Measurements from ENCODE around the gene SH2D4B.

GRCh38 chr10:80579849-80580637 lies 42.3 kb downstream of the SH2D4B start:
- TF ChIP-seq CTCF (conservative IDR thresholded peaks at IDR 0.05; ENCODE audit: low read length): no peak
- TF ChIP-seq EZH2phosphoT487 (IDR thresholded peaks at IDR 0.05; ENCODE audit: borderline replicate concordance, low read depth, low read length): no peak

Data from OCI-LY7 (cell line).